DOHH2 (cell line): ENCODE measurements around the gene C11orf68.

Experiments
- H3F3A ChIP-seq: fragments of 200-600 bp; sonication (generic), shearing (Covaris generic); 2 replicates; pipeline ENCODE4 v1.6.0; 2016; ENCODE audit warnings: antibody characterized with exemption, mild to moderate bottlenecking; ENCODE audit not compliant: control insufficient read depth, insufficient read depth
- H3K27ac ChIP-seq: fragments of 200-600 bp; sonication (generic); 2 replicates; pipeline ENCODE4 v1.5.1; 2014; ENCODE audit warnings: low read depth, mild to moderate bottlenecking, low read length, moderate library complexity
- H3K27me3 ChIP-seq: fragments of 200-600 bp; sonication (generic); 2 replicates; pipeline ENCODE4 v1.6.1; 2014; ENCODE audit warnings: mild to moderate bottlenecking, low read length, mixed read lengths; ENCODE audit not compliant: control insufficient read depth
- H3K36me3 ChIP-seq: fragments of 200-600 bp; sonication (generic); 2 replicates; pipeline ENCODE4 v1.6.1; 2014; ENCODE audit warnings: mild to moderate bottlenecking, low read length, moderate library complexity, mixed read lengths; ENCODE audit not compliant: control insufficient read depth
- H3K4me1 ChIP-seq: fragments of 200-600 bp; sonication (generic); 2 replicates; pipeline ENCODE4 v1.6.1; 2014; ENCODE audit warnings: mild to moderate bottlenecking, low read length, mixed read lengths; ENCODE audit not compliant: control insufficient read depth
- H3K4me2 ChIP-seq: fragments of 200-600 bp; sonication (generic); 2 replicates; pipeline ENCODE4 v1.6.0; 2014; ENCODE audit warnings: mild to moderate bottlenecking, low read length, moderate library complexity
- H3K4me3 ChIP-seq: fragments of 200-600 bp; sonication (generic); 2 replicates; pipeline ENCODE4 v1.5.1; 2014; ENCODE audit warnings: mild to moderate bottlenecking, low read length, mixed read lengths
- H3K79me2 ChIP-seq: fragments of 200-600 bp; sonication (generic); 2 replicates; pipeline ENCODE4 v1.6.1; 2014; ENCODE audit warnings: mild to moderate bottlenecking, low read length, mixed read lengths; ENCODE audit not compliant: control insufficient read depth
- H3K9me2 ChIP-seq: fragments of 200-600 bp; sonication (generic); replicated peaks from 2 replicates; pipeline ENCODE4 v1.6.1; 2014; ENCODE audit warnings: mild to moderate bottlenecking, low read length, mixed read lengths; ENCODE audit not compliant: control insufficient read depth
- H3K9me3 ChIP-seq: fragments of 200-600 bp; sonication (generic); 2 replicates; pipeline ENCODE4 v1.6.1; 2014; ENCODE audit warnings: antibody characterized with exemption, low read length, mixed read lengths; ENCODE audit not compliant: control insufficient read depth, insufficient read depth
- H4K20me1 ChIP-seq: fragments of 200-600 bp; sonication (generic); 2 replicates; pipeline ENCODE4 v1.6.0; 2014; ENCODE audit warnings: low read depth, mild to moderate bottlenecking, antibody characterized with exemption, low read length, moderate library complexity; ENCODE audit not compliant: control insufficient read depth, insufficient read depth
- CTCF ChIP-seq: fragments of 200-600 bp; sonication (generic); IDR thresholded peaks from one replicate; pipeline ENCODE4 v1.5.1; 2014; ENCODE audit warnings: antibody characterized with exemption, mild to moderate bottlenecking, low read depth, low read length; ENCODE audit not compliant: poor library complexity, severe bottlenecking
- EZH2phosphoT487 ChIP-seq: fragments of 200-600 bp; sonication (generic); IDR thresholded peaks from 2 replicates; pipeline ENCODE4 v1.6.1; 2017; ENCODE audit warnings: borderline replicate concordance, mild to moderate bottlenecking, antibody characterized with exemption, low read length, moderate library complexity, mixed read lengths

The C11orf68 gene

GRCh38 chr11:65870706-65871681 is 47.9 kb downstream of the C11orf68 start:
- peak overlapping the region; percentile 29 for H3K4me2 ChIP-seq
- no peaks in the 10 kb centered on the region; the same call in 1 of the 2 replicates for H4K20me1 ChIP-seq
- TF ChIP-seq CTCF (no peak), EZH2phosphoT487 (no peak)
- peaks cover 12% of the 10 kb centered on the region; the same call in 1 of the 2 replicates for H3F3A ChIP-seq
- H3K27me3 ChIP-seq, result peaks cover 20% of the 10 kb centered on the region
- H3K36me3 ChIP-seq, result peaks cover 10% of the 10 kb centered on the region
- H3K79me2 ChIP-seq, result no peaks in the 10 kb centered on the region
- H3K9me2 ChIP-seq, result no peaks in the 10 kb centered on the region
- peaks cover 37% of the 10 kb centered on the region for H3K4me1 ChIP-seq
- H3K4me3 ChIP-seq, result no peak overlapping the region
- no peak overlapping the region for H3K27ac ChIP-seq
- H3K9me3 ChIP-seq, result no peaks in the 10 kb centered on the region

GRCh38 chr11:65870307-65870658 is 48.6 kb downstream of the C11orf68 start:
- H3K27me3 ChIP-seq, result peaks cover 20% of the 10 kb centered on the region
- peaks cover 37% of the 10 kb centered on the region for H3K4me1 ChIP-seq
- peaks cover 12% of the 10 kb centered on the region; the same call in 1 of the 2 replicates for H3F3A ChIP-seq
- H3K9me3 ChIP-seq, result no peaks in the 10 kb centered on the region
- no peaks in the 10 kb centered on the region; the same call in 1 of the 2 replicates for H4K20me1 ChIP-seq
- TF ChIP-seq CTCF (no peak), EZH2phosphoT487 (no peak)
- H3K4me3 ChIP-seq, result no peak overlapping the region
- H3K79me2 ChIP-seq, result no peaks in the 10 kb centered on the region
- H3K4me2 ChIP-seq, result peak overlapping the region; percentile 29; the same call in 1 of the 2 replicates
- H3K27ac ChIP-seq, result no peak overlapping the region
- H3K9me2 ChIP-seq, result no peaks in the 10 kb centered on the region
- peaks cover 17% of the 10 kb centered on the region for H3K36me3 ChIP-seq

GRCh38 chr11:65869643-65870306 is 49.1 kb downstream of the C11orf68 start:
- Histone ChIP-seq H3K4me3 (no peak overlapping the region), H3F3A (peaks cover 12% of the 10 kb centered on the region; the same call in 1 of the 2 replicates), H4K20me1 (no peaks in the 10 kb centered on the region; the same call in 1 of the 2 replicates), H3K27me3 (peaks cover 20% of the 10 kb centered on the region), H3K36me3 (peaks cover 22% of the 10 kb centered on the region), H3K27ac (no peak overlapping the region), H3K9me2 (no peaks in the 10 kb centered on the region), H3K4me1 (peaks cover 37% of the 10 kb centered on the region), H3K9me3 (no peaks in the 10 kb centered on the region), H3K4me2 (no peak overlapping the region), H3K79me2 (no peaks in the 10 kb centered on the region)
- TF ChIP-seq EZH2phosphoT487 (no peak), CTCF (no peak)
